Measurements from ENCODE around the gene CIAO1. TPM values are rescaled to one million over a fixed set of nuclear protein-coding genes. Genes with fewer than 3 reads are reported as not detected.

Gene CIAO1
- total and polyA plus RNA-seq, 2 donors (not counting 1 experiment from before 2014, with no cell fraction given): 74.8 to 85.4 TPM

DNA sequence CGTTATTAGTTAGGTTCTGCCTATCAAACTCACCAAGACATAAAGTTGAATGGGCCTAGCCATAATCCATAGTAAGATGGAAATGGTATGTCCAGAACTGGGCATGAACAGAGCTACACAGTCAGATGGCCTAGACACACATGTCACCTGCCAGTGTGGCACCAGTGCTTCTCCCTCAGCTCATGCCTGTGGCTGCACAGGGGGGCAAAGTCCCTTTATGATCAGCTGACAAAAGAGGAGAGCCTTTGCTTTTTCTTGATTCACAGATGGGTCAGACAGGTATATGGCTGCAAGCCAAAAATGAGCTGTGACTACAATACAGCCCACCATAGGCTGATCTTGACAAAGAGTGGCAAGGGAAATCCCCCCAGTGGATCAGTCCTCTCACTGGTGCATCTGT lies 29.1 kb upstream of the CIAO1 start:
- Histone ChIP-seq H3K79me2 (ENCODE audit: control insufficient read depth, insufficient read depth, low read length) (peaks cover 3% of the 10 kb centered on the region), H3K36me3 (replicated peaks in 1 of 2; ENCODE audit: control extremely low read depth in 1 of 2, control insufficient read depth in 1 of 2, extremely low read depth in 1 of 2, insufficient read depth in 2 of 2, low read length in 1 of 2) (peaks cover 0 to 3% of the 10 kb centered on the region in 2 experiments), H3K4me3 (ENCODE audit: control extremely low read depth in 1 of 5, extremely low read depth in 1 of 5, insufficient read depth in 1 of 5, low read depth in 2 of 5, low read length in 4 of 5) (no peak overlapping the region), H3K9me3 (ENCODE audit: control extremely low read depth in 1 of 3, control insufficient read depth in 2 of 3, insufficient read depth in 1 of 3, low read length in 2 of 3) (no peaks in the 10 kb centered on the region), H3K9ac (ENCODE audit: low read length) (no peak overlapping the region), H3K4me1 (ENCODE audit: control insufficient read depth in 2 of 2, insufficient read depth in 2 of 2, low read length in 2 of 2) (peaks cover 25 to 28% of the 10 kb centered on the region in 2 donors), H2AFZ (ENCODE audit: insufficient read depth, low read depth, low read length, poor library complexity, severe bottlenecking) (no peak overlapping the region), H3K27ac (ENCODE audit: low read length in 2 of 2) (no peak overlapping the region), H3K27me3 (replicated peaks in 1 of 4; ENCODE audit: control extremely low read depth in 1 of 4, control insufficient read depth in 3 of 4, insufficient read depth in 4 of 4, low read length in 3 of 4) (no peaks in the 10 kb centered on the region), H4K20me1 (ENCODE audit: control insufficient read depth, insufficient read depth, low read length, poor library complexity, severe bottlenecking) (no peaks in the 10 kb centered on the region), H3K4me2 (replicated peaks; ENCODE audit: low read depth, low read length, poor library complexity, severe bottlenecking) (no peak overlapping the region)
- ATAC-seq (ENCODE audit: low read depth) (no peak), DNase-seq (no peak)
- TF ChIP-seq EZH2 (IDR thresholded peaks at IDR 0.05; ENCODE audit: borderline replicate concordance, insufficient read depth, low read depth, low read length, poor library complexity, severe bottlenecking): no peak
- TF ChIP-seq, protein P1, sequence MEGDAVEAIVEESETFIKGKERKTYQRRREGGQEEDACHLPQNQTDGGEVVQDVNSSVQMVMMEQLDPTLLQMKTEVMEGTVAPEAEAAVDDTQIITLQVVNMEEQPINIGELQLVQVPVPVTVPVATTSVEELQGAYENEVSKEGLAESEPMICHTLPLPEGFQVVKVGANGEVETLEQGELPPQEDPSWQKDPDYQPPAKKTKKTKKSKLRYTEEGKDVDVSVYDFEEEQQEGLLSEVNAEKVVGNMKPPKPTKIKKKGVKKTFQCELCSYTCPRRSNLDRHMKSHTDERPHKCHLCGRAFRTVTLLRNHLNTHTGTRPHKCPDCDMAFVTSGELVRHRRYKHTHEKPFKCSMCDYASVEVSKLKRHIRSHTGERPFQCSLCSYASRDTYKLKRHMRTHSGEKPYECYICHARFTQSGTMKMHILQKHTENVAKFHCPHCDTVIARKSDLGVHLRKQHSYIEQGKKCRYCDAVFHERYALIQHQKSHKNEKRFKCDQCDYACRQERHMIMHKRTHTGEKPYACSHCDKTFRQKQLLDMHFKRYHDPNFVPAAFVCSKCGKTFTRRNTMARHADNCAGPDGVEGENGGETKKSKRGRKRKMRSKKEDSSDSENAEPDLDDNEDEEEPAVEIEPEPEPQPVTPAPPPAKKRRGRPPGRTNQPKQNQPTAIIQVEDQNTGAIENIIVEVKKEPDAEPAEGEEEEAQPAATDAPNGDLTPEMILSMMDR (IDR thresholded peaks at IDR 0.05): no peak
- intact Hi-C loops (cut with micrococcal nuclease): no loop called here
- Mint-ChIP-seq H3K27me3 (no peaks in the 10 kb centered on the region), H3K4me3 (no peak overlapping the region), H3K4me1 (peaks cover 29% of the 10 kb centered on the region), H3K27ac (no peak overlapping the region), H3K9me3 (ENCODE audit: insufficient read depth) (no peaks in the 10 kb centered on the region)
- ChIA-PET CTCF (interaction anchor here (0.6 to 1.6 kb wide), 5 partner anchors 9 to 98 kb away, joined by 3 to 5 read pairs (median 3); partner anchors contain the start of gene ASTL), POLR2A (no interaction called here)
- WGBS (ENCODE audit: insufficient coverage): no CpG with 5 or more reads among the region's 1 CpG

DNA sequence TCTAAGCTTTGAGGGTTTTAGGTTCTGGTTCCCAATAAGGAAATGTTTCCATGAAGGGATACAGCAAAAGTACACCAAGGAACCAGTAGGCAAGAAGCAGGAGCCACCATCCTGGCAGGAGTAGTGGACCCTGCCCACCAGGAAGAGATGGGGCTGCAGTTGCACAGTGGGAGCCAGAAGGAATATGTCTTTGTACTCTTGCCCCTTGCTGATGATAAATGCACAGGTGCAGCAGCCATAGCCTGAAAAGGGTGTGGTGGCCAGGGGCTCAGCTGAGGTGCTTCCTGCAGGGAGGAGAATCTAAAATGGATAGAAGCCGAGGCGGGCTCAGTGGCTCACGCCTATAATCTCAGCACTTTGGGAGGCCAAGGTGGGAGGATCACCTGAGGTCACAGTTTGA lies 27.8 kb upstream of the CIAO1 start:
- Mint-ChIP-seq H3K4me3 (no peak overlapping the region), H3K27ac (no peak overlapping the region), H3K9me3 (ENCODE audit: insufficient read depth) (no peaks in the 10 kb centered on the region), H3K4me1 (peaks cover 37% of the 10 kb centered on the region), H3K27me3 (no peaks in the 10 kb centered on the region)
- 100% methylated on average over 2 of the region's 3 CpGs for WGBS (ENCODE audit: insufficient coverage)
- ATAC-seq (ENCODE audit: low read depth) (no peak), DNase-seq (no peak)
- Histone ChIP-seq H2AFZ (ENCODE audit: insufficient read depth, low read depth, low read length, poor library complexity, severe bottlenecking) (no peak overlapping the region), H4K20me1 (ENCODE audit: control insufficient read depth, insufficient read depth, low read length, poor library complexity, severe bottlenecking) (no peaks in the 10 kb centered on the region), H3K27ac (ENCODE audit: low read length in 2 of 2) (no peak overlapping the region), H3K9ac (ENCODE audit: low read length) (no peak overlapping the region), H3K79me2 (ENCODE audit: control insufficient read depth, insufficient read depth, low read length) (peaks cover 3% of the 10 kb centered on the region), H3K27me3 (replicated peaks in 1 of 4; ENCODE audit: control extremely low read depth in 1 of 4, control insufficient read depth in 3 of 4, insufficient read depth in 4 of 4, low read length in 3 of 4) (no peaks in the 10 kb centered on the region), H3K36me3 (replicated peaks in 1 of 2; ENCODE audit: control extremely low read depth in 1 of 2, control insufficient read depth in 1 of 2, extremely low read depth in 1 of 2, insufficient read depth in 2 of 2, low read length in 1 of 2) (peaks cover 0 to 3% of the 10 kb centered on the region in 2 experiments), H3K4me1 (ENCODE audit: control insufficient read depth in 2 of 2, insufficient read depth in 2 of 2, low read length in 2 of 2) (peaks cover 35 to 41% of the 10 kb centered on the region in 2 donors), H3K4me2 (replicated peaks; ENCODE audit: low read depth, low read length, poor library complexity, severe bottlenecking) (no peak overlapping the region), H3K9me3 (ENCODE audit: control extremely low read depth in 1 of 3, control insufficient read depth in 2 of 3, insufficient read depth in 1 of 3, low read length in 2 of 3) (no peaks in the 10 kb centered on the region), H3K4me3 (ENCODE audit: control extremely low read depth in 1 of 5, extremely low read depth in 1 of 5, insufficient read depth in 1 of 5, low read depth in 2 of 5, low read length in 4 of 5) (no peak overlapping the region)
- CTCF ChIA-PET: interaction anchor here (1.2 kb wide), 1 partner anchor 63 kb away, joined by 3 read pairs; no protein-coding TSS in a partner anchor
- intact Hi-C loops (cut with micrococcal nuclease): no loop called here
- POLR2A ChIA-PET: interaction anchor here (1.1 kb wide), 1 partner anchor 30 kb away, joined by 3 read pairs; no protein-coding TSS in a partner anchor
- no peak for TF ChIP-seq EZH2 (IDR thresholded peaks at IDR 0.05; ENCODE audit: borderline replicate concordance, insufficient read depth, low read depth, low read length, poor library complexity, severe bottlenecking)
